NCI-H187 treated with DMSO at 0.1 percent for 48 hours (cell line): ENCODE data around the gene EDC3.
"Not testable (repeated sequence)": the region's sequence is repeated elsewhere in the genome, so short reads cannot be mapped to it uniquely, and the experiment has no call there.

Experiments
- DNase-seq: peaks from one replicate; lab custom pipeline; 2025; lab: John Stamatoyannopoulos, UW

The EDC3 gene

GRCh38 chr15:74695597-74696397 lies at the start of gene EDC3:
TSS of gene EDC3 (minus strand) at chr15:74696024. CDS start at chr15:74675124, 20,900 bp downstream.
- peak; percentile 50 for DNase-seq

DNA sequence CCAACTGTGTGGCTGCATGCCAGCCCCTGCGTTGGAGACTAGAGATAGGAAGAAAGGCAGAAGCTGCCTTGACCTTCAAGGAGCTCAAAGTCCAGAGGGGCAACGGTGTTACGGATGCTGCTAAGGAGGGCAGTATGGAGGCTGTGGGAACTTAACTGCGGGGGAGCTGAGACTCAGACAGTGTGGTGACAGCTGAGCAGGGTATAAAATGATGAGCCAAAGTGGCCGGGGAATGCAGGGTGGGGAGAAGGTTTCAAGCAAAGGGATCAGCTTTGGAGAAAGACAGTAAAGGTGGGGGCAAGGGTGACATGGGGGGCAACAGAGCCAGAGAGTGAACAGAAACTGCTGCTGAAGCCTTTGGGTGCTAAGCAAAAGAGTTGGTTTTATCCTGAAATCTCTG lies 46.6 kb upstream of the EDC3 start:
- DNase-seq = no peak

GRCh38 chr15:74738239-74738638 lies 42.4 kb upstream of the EDC3 start:
- not testable (repeated sequence) for DNase-seq

DNA sequence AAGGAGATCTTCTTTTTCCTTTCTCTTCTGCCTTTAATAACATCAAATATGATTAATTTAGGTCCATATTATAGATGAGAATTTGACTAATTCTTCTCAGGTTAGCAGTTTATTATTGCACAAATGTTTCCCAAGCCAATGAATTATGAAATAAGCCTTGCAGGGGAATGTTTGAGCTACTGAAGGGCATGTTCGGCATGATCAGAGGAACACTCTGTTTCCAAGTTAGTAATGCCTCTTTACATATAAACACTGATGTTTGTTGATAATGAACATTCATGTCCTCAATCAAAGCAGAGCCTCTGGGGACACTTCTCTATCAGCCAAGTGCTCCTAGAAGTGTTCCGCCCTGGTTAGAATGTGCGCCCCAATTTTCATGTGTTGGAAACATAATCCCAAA lies 39.5 kb upstream of the EDC3 start:
- DNase-seq = no peak

- DNase-seq = no peak
Observed at GRCh38 chr15:74733269-74733668, 37.4 kb upstream of the EDC3 start.

DNA sequence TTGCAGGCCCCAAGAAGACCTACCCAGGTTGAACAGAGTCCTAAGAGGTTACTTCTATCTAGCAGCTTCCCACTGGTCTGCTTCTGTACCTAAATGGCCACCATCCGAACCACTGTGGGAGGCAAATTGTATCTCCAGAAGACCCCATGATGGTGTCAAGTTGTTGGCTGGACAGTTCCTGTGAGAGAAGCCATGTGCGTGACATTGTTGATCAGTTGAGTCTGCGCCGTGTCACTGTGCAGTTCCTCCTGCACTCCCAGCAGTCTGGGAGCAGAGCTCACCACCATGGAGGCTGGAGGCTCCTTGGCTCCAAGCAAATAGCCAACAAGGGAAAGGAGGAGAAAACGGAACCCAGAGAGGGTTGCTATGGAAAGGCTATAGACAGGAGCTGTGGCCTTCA lies 37.0 kb upstream of the EDC3 start:
- DNase-seq = no peak

GRCh38 chr15:74730619-74731316 lies 34.9 kb upstream of the EDC3 start:
- DNase-seq = no peak

DNA sequence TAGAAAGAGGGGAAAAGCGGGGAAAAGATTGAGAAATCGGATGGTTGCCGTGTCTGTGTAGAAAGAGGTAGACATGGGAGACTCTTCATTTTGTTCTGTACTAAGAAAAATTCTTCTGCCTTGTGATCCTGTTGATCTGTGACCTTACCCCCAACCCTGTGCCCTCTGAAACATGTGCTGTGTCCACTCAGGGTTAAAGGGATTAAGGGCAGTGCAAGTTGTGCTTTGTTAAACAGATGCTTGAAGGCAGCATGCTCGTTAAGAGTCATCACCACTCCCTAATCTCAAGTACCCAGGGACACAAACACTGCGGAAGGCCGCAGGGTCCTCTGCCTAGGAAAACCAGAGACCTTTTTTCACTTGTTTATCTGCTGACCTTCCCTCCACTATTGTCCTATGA lies 33.5 kb upstream of the EDC3 start:
- DNase-seq = not testable (repeated sequence)

- not testable (repeated sequence) for DNase-seq
Observed at GRCh38 chr15:74728699-74729098, 32.9 kb upstream of the EDC3 start.

- no peak for DNase-seq
Observed at GRCh38 chr15:74727727-74728126, 31.9 kb upstream of the EDC3 start.

GRCh38 chr15:74726774-74727164 lies 30.9 kb upstream of the EDC3 start:
- DNase-seq = no peak

DNA sequence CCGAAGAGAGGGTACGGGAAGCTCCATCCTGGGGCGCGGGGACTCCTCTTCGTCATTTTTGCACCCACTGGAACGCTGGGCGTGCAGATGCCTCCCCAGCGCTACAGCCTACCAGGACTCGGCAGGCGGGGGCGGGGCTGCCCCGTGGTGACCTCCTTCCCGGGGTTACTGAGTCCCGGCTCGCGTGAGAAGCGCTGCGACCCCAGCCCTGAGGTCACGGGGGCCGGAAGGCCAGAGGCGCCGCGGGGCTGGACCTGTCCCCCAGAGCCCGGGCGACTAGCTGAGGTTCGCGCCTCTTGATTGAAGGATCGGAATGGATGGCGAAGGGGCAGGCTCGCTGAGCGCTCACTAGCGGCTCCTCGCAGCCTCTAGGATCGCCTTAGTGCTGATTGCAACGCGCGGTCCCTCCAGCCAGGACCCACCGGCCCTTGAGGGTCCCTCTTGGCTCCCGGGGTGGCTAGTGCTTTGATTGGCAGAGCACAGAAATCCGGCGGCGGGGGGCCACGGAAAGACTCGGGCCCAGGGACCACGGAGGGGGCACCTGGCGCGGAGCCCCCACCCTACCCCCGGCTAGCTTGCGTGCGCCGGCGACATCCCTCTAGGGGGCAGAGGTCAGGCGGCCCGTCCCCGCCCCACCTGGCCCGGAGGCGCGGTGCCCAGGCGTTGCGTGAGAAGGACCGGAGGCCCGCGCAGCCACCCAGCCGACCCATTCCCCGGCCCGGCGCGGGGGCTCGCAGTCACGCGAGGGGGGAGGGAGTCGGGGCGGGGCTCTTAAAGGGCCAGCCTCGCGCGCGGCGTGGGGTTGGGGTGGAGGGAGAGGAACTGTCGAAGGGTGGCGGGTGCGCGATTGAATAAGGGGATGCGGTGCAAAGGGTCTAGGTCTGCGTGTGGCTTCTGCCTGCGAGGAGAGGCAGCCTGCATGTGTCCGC lies 30.3 kb upstream of the EDC3 start:
- no peak for DNase-seq

GRCh38 chr15:74725225-74725774 lies 29.5 kb upstream of the EDC3 start, which contains the start of gene CYP1A1:
TSS of gene CYP1A1 (minus strand) at chr15:74725528. CDS start at chr15:74723097, 2,431 bp downstream.
- DNase-seq = no peak

DNA sequence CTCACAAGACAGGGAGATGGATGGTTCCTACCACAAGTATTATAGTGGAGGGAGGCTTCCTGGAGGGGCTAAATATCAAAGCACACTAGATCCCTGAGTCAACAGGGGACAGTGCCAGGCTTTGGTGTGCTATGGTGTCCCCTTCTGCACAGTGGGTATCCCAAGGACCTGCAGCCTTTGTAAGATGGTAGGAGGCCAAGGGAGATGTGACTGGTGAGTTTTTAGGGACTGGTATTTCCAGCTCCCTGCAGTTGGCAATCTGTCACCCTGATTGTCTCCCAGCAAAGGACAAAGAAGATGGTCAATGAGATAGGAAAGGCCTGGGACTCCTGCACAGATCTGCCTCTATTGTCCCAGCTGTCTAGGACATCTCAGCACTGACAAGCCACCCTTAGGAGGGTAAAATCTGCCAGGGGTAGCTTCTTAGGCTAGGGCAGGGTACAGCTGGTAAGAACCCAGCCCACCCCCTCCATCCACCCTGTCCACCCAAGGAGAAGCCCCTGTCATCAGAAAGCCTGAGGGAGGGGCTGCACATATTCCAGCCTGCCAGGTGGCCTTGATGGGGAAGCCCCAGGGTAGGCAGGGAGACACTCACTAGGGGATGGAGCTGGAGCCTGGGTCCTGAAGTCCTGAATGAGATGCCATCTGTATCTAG lies 28.9 kb upstream of the EDC3 start:
- no peak for DNase-seq

DNA sequence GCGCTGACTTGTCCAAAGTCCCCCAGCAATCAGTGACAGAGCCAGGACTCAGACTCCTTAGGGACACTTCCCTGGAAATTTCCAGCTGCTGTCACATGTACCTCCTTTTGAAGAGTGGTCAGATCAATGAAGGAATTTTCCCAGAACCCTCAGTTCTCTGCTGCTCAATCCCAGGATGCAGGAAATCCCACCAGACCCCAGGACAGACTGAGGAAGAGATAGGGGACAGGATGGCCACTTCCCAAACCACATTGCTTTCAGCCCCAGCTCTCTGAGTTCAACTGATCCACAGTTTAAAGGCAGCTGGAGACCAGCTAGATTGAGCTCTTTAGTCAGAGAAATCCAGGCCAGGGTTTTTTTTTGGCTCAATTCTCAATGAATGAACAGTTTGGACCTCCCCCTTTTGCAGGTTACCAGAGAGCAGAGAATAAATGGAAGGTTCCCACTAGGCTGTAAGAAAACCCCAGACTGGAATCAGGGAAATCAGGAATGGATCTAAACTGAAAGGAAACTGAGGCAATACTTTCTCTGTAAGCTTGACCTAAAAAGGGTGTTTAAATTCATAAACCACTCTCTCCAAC lies 28.0 kb upstream of the EDC3 start:
- peak; percentile 37 for DNase-seq

- no peak for DNase-seq
Observed at GRCh38 chr15:74723187-74723586, 27.4 kb upstream of the EDC3 start.

DNA sequence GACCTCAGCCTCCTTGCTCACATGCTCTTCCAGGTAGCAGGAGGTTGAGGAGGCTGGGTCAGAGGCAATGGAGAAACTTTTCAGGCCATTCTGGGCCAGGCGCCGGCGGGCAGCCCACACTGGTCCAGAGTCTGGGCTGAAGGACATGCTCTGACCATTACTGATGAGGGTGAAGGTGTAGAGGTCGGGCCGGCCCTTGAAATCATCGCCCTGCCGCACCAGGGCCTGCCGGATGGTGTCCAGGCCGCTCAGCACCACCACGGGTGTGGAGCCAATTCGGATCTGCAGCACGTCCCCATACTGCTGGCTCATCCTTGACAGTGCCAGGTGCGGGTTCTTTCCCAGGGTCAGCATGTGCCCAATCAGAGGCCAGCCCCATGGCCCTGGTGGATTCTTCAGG lies 26.8 kb upstream of the EDC3 start:
- DNase-seq = no peak

GRCh38 chr15:74716651-74717050 lies 20.8 kb upstream of the EDC3 start:
- DNase-seq = no peak

DNA sequence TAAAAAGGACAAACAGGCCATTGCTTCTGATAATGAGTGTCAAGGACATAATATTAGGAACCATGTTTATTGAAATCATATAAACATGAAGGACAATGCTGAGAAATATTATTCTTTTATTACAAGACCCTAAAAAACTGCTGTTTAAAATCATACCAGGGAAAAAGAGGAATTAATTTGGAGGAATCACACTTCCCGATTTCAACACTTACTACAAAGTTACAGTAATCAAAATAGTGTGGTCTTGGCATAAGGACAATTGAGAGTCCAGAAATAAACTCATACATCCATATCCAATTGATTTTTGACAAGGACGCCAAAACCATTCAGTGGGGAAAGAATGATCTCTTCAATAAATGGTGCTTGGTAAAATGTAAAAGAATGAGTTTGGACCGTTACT lies 16.5 kb upstream of the EDC3 start:
- no peak for DNase-seq

- no peak for DNase-seq
Observed at GRCh38 chr15:74710319-74711094, 14.7 kb upstream of the EDC3 start.
